Loucy (cell line): ENCODE measurements around the gene POLR3K.

Experiments
- CTCF ChIP-seq: fragments of 200-600 bp; sonication (generic); conservative IDR thresholded peaks from 2 replicates; pipeline ENCODE4 v1.5.1; 2014; ENCODE audit warnings: mild to moderate bottlenecking, antibody characterized with exemption, low read length
- EZH2phosphoT487 ChIP-seq: fragments of 200-600 bp; IDR thresholded peaks from 2 replicates; pipeline ENCODE4 v1.6.1; 2018; ENCODE audit warnings: antibody characterized with exemption, mild to moderate bottlenecking, moderate library complexity, borderline replicate concordance

DNA sequence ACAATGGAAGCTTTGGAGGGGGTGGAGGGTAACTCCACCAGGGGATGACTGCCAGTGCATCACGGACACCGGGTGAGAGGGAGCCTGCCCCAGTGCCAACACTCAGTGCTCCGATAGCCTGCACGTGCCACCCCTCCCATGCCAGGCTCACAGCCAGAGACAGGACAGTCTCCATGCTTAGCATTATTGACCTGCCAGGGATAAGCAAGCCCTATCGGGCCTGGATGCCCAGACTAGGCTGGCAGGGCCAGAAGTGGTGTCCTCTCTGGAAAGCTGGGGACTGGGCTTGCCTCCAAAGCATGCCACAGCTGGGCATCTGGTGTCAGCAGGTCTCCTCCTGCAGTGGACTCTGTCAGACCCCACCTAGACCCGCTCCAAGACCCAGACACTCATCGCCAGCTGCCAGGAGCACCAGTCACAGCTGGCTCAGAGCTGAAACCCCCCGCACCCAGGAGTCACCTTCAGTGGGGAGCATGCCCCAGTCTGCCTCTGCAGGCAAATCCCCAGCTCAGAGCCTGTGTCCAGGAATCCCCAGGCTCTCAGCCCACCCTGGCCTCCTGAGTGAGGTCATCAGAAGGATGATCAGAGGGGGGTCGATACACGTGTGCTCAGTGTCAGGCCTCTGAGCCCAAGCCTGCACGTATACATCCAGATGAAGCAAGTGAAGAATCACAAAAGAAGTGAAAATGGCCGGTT lies 20.8 kb upstream of the POLR3K start:
- TF ChIP-seq CTCF (no peak), EZH2phosphoT487 (no peak)
